Gastrocnemius medialis (tissue), 4 donors: ENCODE measurements around the gene TDP2.
"Not testable (repeated sequence)": the region's sequence is repeated elsewhere in the genome, so short reads cannot be mapped to it uniquely, and the experiment has no call there.

ENCODE experiments used
- POLR2A ChIP-seq, 2 donors: fragments of 450-650 bp; IDR thresholded peaks; one replicate each; pipeline ENCODE4 v1.6.1; 2017; ENCODE audit warnings: antibody characterized with exemption in 2 of 2, mild to moderate bottlenecking in 2 of 2, moderate library complexity in 2 of 2
- TF ChIP-seq, protein P1 (sequence below), 5 experiments: fragments of 450-650 bp in 3 of 5; fragments of 200-600 bp in 2 of 5; sonication (generic) in 2 of 5; IDR thresholded peaks in 4 of 5; conservative IDR thresholded peaks in 1 of 5; 1 replicate in 4 of 5; 2 replicates in 1 of 5; pipeline ENCODE4 v1.5.1; 2016 to 2019; ENCODE audit warnings: antibody characterized with exemption in 5 of 5, mild to moderate bottlenecking in 3 of 5, moderate library complexity in 3 of 5

DNA sequence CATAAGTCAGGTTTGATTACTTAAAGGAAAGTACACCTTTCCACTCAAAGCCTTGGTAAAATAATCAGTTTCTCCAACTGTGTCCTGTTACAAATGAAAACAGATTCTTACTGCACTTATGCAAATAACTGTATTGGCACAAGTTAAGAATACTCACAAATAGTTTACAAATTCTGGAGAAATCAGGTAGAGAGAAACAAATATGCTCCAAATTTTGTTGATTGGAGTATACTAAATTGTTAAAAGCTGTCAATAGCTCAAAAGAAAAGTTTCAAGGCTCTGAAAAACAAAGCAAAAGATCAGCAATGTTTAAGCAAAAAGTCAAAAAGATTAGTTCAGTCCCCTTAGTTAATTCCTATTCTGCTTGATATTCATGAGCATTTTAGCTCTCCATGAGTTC lies 3.8 kb upstream of the TDP2 start:
- not testable (repeated sequence) for TF ChIP-seq POLR2A (IDR thresholded peaks at IDR 0.05)
- TF ChIP-seq, protein P1, sequence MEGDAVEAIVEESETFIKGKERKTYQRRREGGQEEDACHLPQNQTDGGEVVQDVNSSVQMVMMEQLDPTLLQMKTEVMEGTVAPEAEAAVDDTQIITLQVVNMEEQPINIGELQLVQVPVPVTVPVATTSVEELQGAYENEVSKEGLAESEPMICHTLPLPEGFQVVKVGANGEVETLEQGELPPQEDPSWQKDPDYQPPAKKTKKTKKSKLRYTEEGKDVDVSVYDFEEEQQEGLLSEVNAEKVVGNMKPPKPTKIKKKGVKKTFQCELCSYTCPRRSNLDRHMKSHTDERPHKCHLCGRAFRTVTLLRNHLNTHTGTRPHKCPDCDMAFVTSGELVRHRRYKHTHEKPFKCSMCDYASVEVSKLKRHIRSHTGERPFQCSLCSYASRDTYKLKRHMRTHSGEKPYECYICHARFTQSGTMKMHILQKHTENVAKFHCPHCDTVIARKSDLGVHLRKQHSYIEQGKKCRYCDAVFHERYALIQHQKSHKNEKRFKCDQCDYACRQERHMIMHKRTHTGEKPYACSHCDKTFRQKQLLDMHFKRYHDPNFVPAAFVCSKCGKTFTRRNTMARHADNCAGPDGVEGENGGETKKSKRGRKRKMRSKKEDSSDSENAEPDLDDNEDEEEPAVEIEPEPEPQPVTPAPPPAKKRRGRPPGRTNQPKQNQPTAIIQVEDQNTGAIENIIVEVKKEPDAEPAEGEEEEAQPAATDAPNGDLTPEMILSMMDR (IDR thresholded peaks at IDR 0.05 in 4 of 5, conservative IDR thresholded peaks at IDR 0.05 in 1 of 5): not testable (repeated sequence)
